ENCODE results near the gene GNA14. TPM values are rescaled to one million over a fixed set of nuclear protein-coding genes. Genes with fewer than 3 reads are reported as not detected.

Gene GNA14
- total RNA-seq, 1 experiment from 2014 or later: 0.37 TPM

DNA sequence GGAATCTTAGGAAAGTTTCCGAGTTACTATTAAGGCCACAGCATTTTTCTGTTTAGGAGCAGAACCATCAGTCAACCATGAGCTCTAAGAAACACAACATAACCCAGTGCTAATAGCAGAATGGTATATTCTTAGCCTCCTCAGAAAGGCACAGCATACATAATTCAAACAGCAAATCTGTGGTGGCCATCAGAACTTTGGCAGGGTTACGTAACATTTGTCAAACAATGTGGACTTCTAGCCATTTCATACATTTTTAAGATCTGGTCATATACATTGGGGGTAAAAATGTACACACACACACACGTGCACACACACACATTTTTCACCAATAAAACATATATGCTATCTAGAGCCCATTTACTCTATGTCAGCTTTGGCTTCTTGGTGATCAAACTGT lies 225.2 kb downstream of the GNA14 start:
- H3K23me2 ChIP-seq (ENCODE audit: insufficient read length, low read depth, low read length, poor library complexity, severe bottlenecking): no peaks in the 10 kb centered on the region
- H2BK120ac ChIP-seq (ENCODE audit: low read depth, low read length, poor library complexity, severe bottlenecking): no peak overlapping the region
- H3K4me2 ChIP-seq (ENCODE audit: insufficient read depth, insufficient read length, low read length): no peak overlapping the region
- H3K4ac ChIP-seq (ENCODE audit: low read depth, low read length): no peak overlapping the region
- Mint-ChIP-seq H3K27me3 (ENCODE audit: low read depth) (no peaks in the 10 kb centered on the region), H3K27ac (no peak overlapping the region), H3K36me3 (ENCODE audit: insufficient read depth in 1 of 3, low read depth in 3 of 3) (no peaks in the 10 kb centered on the region; a peak in 2 of 7 replicates), H3K4me1 (no peaks in the 10 kb centered on the region; a peak in 1 of 4 replicates), H3K4me3 (no peak overlapping the region), H3K9me3 (no peaks in the 10 kb centered on the region; a peak in 1 of 5 replicates)
- H3K23ac ChIP-seq (ENCODE audit: insufficient read length, low read depth, low read length): no peak overlapping the region
- no peak overlapping the region for H3T11ph ChIP-seq (ENCODE audit: low read length)
- H3K4me1 ChIP-seq (ENCODE audit: insufficient read depth, low read length): no peaks in the 10 kb centered on the region
- no peaks in the 10 kb centered on the region for H4K20me1 ChIP-seq (ENCODE audit: control insufficient read depth, insufficient read depth, insufficient read length)
- H3K14ac ChIP-seq (ENCODE audit: insufficient read depth, low read length): no peak overlapping the region
- H4K8ac ChIP-seq (replicated peaks; ENCODE audit: insufficient read length, low read depth, low read length): no peak overlapping the region
- no peak overlapping the region for H3K9ac ChIP-seq (ENCODE audit: extremely low read depth, insufficient read length, low read length)
- H3K9me3 ChIP-seq (ENCODE audit: control insufficient read depth, low read depth, low read length): no peaks in the 10 kb centered on the region
- no peak overlapping the region for H3K56ac ChIP-seq (ENCODE audit: insufficient read length, low read depth, low read length)
- DNase-seq: no peak
- no CpG with 5 or more reads among the region's 3 CpGs for WGBS (ENCODE audit: extremely low coverage, insufficient read length, low lambda C conversion rate)
- H3K27ac ChIP-seq (ENCODE audit: insufficient read length, low read depth, low read length): no peak overlapping the region
- H2BK20ac ChIP-seq (ENCODE audit: low read depth, low read length, poor library complexity, severe bottlenecking): no peak overlapping the region
- TF ChIP-seq, protein P1, sequence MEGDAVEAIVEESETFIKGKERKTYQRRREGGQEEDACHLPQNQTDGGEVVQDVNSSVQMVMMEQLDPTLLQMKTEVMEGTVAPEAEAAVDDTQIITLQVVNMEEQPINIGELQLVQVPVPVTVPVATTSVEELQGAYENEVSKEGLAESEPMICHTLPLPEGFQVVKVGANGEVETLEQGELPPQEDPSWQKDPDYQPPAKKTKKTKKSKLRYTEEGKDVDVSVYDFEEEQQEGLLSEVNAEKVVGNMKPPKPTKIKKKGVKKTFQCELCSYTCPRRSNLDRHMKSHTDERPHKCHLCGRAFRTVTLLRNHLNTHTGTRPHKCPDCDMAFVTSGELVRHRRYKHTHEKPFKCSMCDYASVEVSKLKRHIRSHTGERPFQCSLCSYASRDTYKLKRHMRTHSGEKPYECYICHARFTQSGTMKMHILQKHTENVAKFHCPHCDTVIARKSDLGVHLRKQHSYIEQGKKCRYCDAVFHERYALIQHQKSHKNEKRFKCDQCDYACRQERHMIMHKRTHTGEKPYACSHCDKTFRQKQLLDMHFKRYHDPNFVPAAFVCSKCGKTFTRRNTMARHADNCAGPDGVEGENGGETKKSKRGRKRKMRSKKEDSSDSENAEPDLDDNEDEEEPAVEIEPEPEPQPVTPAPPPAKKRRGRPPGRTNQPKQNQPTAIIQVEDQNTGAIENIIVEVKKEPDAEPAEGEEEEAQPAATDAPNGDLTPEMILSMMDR (conservative IDR thresholded peaks at IDR 0.05): no peak
- no peaks in the 10 kb centered on the region for H3K27me3 ChIP-seq (ENCODE audit: insufficient read depth, low read length)
- H3K79me1 ChIP-seq (ENCODE audit: insufficient read depth, low read depth, low read length, poor library complexity, severe bottlenecking): no peaks in the 10 kb centered on the region
- H2BK12ac ChIP-seq (ENCODE audit: insufficient read length, low read depth, low read length): no peak overlapping the region
- H2BK15ac ChIP-seq (ENCODE audit: low read depth, low read length): no peak overlapping the region
- no peak overlapping the region for H2AK5ac ChIP-seq (ENCODE audit: insufficient read length, low read length)
- H2AFZ ChIP-seq (ENCODE audit: low read length): no peak overlapping the region
- H4K91ac ChIP-seq (ENCODE audit: insufficient read length, low read depth, low read length): no peak overlapping the region
- no peaks in the 10 kb centered on the region for H3K79me2 ChIP-seq (ENCODE audit: insufficient read depth, low read length)
- H3K18ac ChIP-seq (ENCODE audit: insufficient read length, low read depth, low read length): no peak overlapping the region
- no peak overlapping the region for H2BK5ac ChIP-seq (ENCODE audit: insufficient read length, low read length)
- no peak overlapping the region for H4K5ac ChIP-seq (ENCODE audit: insufficient read length, low read depth, low read length)
